HG03457 (cell line): ENCODE results near the gene IGIP.
"Not testable (repeated sequence)": the region's sequence is repeated elsewhere in the genome, so short reads cannot be mapped to it uniquely, and the experiment has no call there.

Source experiments
- ATAC-seq: cut with Tn5 transposase; IDR thresholded peaks from one replicate; pipeline ENCODE4 v1.9.1; 2021; ENCODE audit warnings: moderate number of reproducible peaks; ENCODE audit not compliant: unreplicated experiment

The IGIP gene

GRCh38 chr5:140140435-140140834 lies 14.7 kb downstream of the IGIP start:
- no peak for ATAC-seq

- ATAC-seq: no peak
Observed at GRCh38 chr5:140141241-140141640, 15.5 kb downstream of the IGIP start.

GRCh38 chr5:140142246-140142645 lies 16.5 kb downstream of the IGIP start:
- no peak for ATAC-seq

- ATAC-seq: no peak
Observed at GRCh38 chr5:140142856-140143255, 17.1 kb downstream of the IGIP start.

- no peak for ATAC-seq
Observed at GRCh38 chr5:140143521-140144258, 18.0 kb downstream of the IGIP start.

GRCh38 chr5:140145256-140145655 lies 19.5 kb downstream of the IGIP start:
- no peak for ATAC-seq

- ATAC-seq: no peak
Observed at GRCh38 chr5:140145818-140146522, 20.2 kb downstream of the IGIP start.

- ATAC-seq: no peak
Observed at GRCh38 chr5:140146523-140146842, 20.7 kb downstream of the IGIP start.

- no peak for ATAC-seq
Observed at GRCh38 chr5:140147460-140147859, 21.7 kb downstream of the IGIP start.

- no peak for ATAC-seq
Observed at GRCh38 chr5:140148508-140148907, 22.8 kb downstream of the IGIP start.

GRCh38 chr5:140150201-140150600 lies 24.5 kb downstream of the IGIP start:
- no peak for ATAC-seq

- ATAC-seq: no peak
Observed at GRCh38 chr5:140151144-140152021, 25.6 kb downstream of the IGIP start.

GRCh38 chr5:140152022-140152999 lies 26.6 kb downstream of the IGIP start:
- no peak for ATAC-seq

GRCh38 chr5:140153255-140153654 lies 27.5 kb downstream of the IGIP start:
- ATAC-seq: no peak

GRCh38 chr5:140153905-140154304 lies 28.2 kb downstream of the IGIP start:
- no peak for ATAC-seq

- not testable (repeated sequence) for ATAC-seq
Observed at GRCh38 chr5:140154710-140155381, 29.1 kb downstream of the IGIP start.

- ATAC-seq: peak; percentile 82
Observed at GRCh38 chr5:140157032-140157781, 31.5 kb downstream of the IGIP start.

- ATAC-seq: no peak
Observed at GRCh38 chr5:140159014-140159927, 33.5 kb downstream of the IGIP start.
